Smooth muscle cell of the brain vasculature (primary cell): Measurements from ENCODE around the gene TPO.
"Not testable (repeated sequence)": the region's sequence is repeated elsewhere in the genome, so short reads cannot be mapped to it uniquely, and the experiment has no call there.

Source experiments
- DNase-seq: peaks from one replicate; pipeline ENCODE4 v3.0.0-alpha.2; 2012; ENCODE audit warnings: low read depth, low spot score

Gene TPO

DNA sequence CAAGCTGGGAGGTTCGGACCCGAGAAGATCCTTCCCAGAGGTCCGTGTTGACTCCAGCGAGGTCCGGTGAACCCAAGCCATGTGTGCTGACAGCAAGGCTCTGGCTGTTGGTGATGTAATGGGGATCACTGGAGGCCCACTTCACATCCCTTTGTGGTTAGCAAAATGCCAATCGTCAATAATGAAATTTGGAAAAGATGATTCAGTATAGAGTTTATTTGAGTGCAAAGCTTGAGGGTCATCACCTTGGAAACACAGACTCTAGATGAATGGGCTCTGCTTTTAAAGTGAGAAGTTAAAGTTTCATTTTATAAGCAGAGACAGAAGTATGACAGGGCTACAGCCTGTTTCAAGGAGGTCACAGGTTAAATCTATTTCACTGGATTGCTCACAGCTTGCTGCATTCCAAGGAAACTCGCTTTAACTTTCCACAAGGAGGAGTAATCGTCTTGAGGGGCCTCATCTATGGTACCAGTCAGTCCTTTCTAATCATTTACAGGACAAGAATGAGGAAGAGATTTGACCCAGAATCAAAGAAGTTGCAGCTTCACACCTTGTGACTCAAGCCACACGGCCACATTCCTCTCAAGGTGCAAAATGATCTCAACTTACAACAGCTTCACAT is 140.5 kb downstream of the TPO start:
- DNase-seq, result peak; percentile 56

DNA sequence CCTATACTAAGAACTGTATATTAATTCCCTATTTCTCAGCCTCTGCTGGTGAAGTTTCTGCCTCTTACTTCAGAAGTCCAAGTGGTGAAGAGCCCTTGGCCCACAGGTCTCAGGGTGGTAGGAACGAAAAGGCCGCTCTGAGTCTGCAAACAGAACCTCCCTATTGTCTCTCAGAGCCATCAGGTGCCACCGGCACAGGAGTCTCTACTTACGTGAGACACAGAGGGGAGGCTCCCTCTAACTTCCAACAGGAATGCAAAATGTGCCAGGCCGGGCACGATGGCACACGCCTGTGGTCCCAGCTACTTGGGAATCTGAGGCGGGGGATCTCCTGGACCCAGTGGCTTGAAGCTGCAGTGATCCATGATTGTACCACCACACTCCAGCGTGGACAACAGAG is 143.0 kb downstream of the TPO start:
- no peak for DNase-seq

DNA sequence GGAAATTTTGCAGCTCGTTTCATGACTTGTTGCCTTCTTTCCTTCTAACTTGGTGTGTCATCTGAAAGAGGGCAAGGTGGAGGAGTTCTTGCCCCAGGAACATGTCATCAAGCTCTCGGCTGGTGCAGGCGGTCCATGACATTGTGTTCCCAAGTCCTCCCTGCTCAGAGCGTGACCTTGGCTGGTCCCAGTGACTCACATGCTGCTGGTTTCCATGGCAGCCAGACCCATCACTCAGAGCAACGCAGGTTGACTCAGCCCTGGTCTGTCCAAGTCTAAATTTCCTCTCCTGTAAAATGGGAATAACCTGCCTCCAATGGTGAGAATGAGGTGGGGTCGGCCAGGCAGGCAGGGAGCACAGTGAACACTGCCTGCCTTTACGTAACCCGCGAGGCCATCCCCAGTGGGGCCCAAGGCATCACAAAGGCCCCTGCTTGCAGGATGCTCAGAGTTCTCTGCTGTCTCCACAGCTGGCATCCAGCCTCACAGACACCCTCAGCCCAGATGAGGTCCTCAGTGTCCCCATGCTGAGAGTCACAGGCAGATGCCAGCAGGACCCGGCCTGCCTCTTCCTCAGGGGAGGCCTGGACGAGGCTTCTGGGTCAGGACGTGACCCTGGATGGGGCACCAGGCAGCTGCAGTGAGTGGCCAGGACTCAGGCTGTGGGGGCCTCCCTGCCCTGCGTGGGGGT is 143.7 kb downstream of the TPO start:
- no peak for DNase-seq

DNA sequence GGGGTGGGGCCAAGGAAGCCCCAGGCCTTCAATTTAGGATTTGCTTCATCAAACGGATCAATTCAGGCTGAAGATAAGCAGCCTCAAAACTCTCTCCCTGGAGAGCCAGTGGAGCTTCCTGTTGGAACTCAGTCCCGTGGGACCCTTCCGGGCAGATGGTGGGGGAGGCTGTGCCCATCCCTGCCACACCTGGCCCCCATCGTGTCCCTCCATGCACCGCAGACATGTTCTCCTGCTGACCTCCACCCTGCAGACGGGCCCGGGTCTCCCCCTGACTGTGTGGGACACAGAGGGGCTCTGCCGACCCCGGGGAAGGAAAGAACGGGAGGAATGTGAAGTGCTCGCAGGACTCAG is 144.2 kb downstream of the TPO start:
- DNase-seq, result no peak

DNA sequence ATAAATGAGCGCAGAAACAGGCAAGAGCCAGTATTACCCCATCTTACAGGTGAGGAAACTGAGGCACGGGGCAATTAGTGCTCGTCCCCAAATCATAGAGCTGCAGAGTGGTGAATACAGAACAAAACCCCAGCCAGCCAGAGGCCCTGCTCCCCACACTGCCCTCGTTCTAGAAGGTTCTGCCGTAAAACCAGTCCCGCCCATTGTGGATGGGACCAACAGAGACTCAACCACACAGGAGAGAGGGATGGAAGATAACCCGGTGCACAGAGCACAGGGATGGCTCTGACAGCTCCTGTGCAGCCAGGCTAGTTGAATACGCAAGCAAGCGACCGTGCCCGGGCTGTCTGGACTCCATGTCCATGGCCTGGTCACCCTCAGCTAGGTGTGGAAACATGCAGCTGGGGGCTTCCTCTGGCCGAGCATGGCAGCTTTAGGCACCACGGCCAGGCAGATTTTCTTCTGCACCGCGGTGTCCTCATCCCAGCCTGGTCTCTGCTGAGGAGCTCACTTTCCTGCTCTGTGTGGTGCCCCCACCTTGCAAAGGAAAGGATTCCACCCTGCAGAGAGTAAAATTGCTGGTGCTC is 146.4 kb downstream of the TPO start:
- no peak for DNase-seq

DNA sequence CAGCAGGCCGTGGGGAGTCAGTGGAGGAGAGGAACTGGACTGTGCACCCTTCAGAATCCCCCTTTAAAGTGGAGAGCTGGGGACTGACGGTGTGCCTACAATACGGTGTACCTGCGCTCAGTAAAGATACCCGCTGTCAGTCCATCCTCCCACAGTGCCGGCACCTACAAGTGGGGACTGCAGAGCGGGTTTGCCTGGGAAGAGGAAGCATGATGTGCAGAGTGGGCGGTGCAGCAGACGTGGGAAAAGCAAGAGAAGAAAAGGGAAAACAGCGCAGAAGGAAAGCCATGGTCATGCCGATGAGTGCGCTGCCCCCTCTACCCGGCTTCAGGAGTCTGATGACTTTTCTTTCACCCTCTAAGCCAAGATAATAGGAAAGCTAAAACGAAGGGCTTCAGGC is 148.0 kb downstream of the TPO start:
- no peak for DNase-seq

DNA sequence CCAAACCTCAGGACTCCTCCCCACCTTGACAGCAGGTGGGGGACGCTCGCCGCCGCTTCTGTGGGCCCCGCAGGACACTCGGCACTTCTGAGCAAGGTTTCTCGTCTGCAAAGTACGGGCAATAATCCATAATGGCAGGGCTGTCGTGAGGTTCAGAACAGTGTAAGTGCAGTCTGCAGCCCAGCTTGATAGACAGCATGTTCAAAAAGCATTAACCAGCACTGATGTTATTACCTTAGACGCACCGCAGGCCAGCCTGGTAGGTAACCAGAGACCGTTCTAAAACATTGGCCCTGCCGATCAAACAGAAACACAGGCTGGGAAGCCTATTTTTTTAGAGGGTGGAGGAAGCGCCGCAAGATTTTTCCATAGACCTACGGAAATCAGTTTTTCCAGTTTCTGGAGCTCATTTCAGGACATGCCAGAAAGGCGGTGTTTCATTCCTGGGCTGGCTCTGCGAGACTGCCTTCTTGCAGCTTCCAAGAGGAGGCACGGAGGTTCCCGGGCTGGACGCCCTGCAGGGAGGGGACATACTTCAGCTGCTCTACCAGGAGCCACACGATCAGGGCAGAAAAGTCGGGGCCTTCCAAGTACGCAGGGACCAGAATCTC is 148.7 kb downstream of the TPO start:
- DNase-seq, result no peak

DNA sequence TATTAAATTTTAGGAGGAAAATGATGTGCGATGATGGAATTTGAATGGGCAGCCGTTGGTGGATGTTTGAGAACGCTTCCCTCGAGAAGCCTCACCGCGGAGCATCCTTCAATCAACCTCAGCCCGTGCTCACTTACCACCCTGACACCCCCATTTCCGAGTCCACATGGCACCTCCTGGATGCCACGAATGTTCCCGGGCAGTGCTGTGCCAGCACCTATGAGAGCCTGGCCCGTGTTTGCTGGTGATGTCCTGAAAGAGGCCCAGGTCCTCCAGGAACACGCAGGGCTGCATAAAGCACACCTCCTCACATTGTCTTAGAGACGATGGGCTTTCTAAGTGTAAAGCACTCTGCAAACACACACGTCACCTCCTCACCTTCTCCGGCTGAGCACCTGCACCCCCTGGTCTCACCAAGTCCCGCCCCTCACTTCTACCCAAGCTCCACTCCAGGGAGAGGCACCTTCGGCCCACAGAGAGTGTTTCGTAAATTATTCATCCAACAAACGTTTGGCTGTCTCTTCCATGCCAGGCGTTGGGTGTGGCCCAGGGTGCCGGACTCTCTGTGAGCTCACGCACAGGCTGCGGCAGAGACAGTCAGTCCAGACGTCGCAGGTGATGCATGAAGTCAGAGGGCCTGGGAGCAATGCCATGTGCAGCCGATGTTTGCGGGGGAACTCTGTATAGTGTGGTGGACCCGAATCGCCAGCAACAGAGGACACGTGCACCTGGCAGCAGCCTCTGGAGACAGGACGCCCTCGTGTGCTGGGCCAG is 150.0 kb downstream of the TPO start:
- no peak for DNase-seq

DNA sequence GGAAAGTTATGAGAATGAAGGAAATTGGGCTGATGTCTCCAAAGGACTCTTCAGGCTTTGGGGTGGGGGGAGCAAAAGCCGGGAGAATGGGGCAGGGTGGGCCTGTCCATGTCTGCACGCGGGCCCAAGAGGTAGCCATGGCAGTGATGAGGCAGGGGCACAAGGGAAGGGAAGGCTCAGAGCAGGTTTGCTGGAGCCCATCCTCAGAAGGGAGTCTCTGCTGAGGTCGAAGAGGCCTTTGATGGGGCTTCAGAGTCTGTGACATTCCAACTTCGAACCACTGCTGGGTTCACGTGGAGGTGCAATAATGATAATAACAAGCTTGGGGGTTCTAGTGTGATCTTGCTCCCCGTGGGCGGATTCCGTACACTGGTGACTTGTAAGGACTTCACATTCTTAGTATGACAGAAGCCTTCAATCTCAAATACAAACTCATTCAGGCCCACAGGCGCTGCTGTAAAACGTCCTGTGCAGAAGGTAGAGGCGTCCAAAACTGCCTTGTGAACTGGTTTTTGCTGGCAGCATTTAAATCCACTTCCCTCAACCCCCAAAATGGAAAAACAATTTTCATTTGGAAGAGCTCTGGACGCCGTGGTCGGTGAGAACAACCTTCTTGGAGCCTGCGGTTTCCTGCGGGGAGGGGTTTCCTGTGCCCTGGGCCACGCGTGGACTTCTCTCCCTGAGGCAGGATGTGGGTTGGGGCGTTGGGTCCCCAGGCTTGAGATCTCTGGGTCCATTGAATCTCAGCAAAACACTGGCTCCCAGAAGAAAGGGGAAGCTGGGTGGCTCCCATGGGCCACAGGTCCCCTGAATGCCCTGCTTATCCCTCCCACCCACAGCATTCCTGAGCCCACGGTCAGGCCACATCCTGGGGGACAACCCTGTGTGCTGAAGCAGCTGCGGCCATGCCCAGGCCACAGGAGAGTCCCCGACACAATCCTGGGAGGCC is 151.0 kb downstream of the TPO start:
- DNase-seq, result no peak

DNA sequence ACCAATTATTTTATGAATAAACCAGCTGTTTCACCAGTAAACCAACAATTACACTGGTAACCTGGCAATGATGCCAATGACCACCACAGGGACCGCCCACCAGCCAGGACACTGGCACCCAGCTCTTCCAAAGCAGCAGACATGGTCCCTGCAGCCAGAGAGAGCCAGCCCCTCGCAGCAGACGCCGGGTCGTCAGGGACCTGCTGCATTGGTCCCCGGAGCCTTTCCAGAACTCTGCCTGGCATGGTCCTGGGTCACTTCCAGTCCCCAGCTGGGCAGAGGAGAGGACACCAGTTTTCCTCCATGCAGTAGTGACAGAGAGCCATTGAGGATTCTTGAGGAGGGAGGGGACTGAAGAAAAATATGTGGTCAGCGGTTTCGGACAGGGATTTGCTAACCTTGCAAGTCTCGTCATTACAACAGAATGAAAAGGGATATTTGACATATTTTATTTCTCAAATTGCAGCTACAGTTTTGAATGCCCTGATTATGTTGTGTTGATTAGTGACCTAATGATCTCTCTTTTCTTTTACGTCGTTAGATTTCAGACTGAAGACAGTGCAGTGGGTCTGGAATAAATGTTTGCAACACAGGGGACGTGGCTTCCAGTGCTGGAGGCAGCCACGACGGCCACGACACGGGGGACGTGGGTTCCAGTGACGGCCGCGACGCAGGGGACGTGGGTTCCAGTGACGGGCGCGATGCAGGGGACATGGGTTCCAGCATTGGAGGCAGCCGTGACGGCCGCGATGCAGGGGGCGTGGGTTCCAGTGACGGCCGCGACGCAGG is 154.5 kb downstream of the TPO start:
- DNase-seq, result no peak

DNA sequence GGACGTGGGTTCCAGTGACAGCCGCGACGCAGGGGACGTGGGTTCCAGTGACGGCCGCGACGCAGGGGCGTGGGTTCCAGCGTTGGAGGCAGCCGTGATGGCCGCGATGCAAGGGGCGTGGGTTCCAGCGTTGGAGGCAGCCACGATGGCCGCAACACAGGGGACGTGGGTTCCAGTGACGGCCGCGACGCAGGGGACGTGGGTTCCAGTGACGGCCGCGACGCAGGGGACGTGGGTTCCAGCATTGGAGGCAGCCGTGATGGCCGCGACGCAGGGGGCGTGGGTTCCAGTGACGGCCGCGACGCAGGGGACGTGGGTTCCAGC is 155.0 kb downstream of the TPO start:
- not testable (repeated sequence) for DNase-seq

DNA sequence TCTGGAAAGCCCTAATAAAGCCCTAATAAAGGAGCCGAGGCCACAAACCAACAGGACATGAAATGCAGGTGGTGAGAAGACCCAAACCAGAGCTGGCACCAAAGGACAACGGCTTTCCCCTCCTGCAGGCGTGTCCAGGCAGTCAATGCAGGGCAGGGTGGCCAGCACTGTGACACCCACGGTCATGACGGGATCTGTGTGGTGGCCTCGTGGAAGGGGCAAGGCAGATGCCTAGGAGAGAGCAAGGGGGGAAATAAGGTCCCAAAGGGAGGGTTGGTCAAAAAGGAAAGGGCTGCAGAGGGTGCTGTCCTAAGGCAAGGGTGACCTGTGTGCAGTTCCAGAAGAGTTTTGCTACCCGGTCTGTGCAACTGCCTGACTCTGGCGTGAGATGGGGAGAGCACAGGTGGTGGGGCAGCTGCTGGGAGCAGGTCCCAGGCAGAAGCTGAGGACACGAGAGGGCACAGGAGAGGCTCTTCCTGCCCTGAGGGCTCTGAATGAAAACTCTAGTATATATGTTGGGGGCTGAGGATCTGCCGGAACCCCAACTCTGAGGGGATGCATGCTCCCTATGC is 156.7 kb downstream of the TPO start:
- DNase-seq, result no peak

DNA sequence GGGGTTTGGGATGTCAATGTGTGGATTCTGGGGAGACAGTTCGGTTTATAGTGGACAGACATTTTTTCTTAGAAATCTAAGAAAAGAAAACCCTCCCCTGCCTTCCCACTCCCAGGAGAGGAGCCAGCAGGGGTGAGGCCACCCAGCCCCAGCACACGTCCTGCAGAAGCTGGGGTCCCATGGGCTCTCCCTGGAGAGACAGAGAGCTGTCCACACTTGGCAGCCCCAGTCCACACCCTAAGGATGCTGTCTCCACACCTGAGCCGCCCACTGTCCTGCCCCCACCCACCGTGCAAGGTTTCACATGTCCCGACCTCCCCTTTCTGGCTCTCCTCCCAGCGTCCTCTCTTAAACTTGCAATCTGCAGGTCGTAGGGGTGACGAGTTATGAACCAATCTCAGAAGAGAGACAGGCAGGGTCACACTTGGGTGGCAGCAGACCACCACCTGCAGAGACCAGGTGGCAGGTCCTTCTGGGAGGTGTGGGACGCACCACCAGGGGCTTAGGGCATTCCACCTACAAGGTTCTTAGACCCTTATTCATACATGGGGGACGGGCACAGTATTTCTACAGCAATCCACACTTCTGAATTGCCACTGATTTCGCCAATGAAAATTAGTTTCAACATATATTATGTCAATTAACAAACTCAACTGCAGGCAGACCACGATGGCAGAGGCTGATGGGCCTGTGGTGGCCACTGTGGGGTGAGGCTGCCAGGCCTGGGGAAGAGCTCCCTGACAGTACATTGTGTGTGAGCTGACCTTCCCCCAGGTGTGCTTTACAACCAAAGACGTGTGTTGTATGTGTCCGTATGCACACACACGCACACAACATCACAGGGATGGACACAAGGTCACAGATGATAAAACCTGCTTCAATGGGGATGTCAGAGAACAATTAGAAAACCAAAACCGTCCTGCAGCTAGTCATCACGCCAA is 158.5 kb downstream of the TPO start:
- DNase-seq, result no peak

DNA sequence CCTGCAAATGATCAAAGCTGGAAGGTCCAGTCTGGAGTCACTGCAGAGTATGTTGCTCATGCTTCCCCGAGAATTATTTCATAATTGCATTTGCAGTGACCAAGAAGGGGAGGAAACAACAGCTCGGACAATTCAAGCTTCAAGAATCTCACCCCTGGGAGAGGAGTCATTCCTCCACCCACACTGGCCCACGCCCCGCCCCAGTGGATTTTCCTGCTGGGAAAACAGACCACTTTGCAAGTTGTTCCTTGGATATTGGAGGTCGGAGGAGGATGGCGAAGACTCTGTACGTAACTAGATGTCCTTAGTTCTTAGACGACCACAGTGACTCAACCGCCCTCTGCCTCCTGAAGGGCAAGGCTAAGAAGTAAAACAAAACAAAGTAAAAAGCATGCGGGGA is 159.4 kb downstream of the TPO start:
- no peak for DNase-seq

DNA sequence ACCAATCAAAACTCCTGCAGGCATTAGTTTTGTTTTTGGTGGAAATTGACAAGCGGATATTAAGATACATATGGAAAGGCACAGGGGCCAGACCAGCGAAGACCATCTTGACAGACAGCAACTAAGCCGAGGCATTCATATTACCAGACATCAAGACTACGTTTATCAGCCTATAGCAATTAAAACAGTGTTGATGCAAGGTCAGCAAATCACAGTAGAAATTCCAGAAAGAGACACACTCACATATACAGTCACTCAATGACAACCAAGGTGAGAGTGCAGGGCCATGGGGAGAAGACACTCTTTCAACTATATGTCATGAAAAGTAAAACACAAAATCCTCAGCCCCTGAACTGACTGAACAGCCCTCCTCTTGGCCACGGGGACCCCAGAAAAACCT is 164.6 kb downstream of the TPO start:
- no peak for DNase-seq

DNA sequence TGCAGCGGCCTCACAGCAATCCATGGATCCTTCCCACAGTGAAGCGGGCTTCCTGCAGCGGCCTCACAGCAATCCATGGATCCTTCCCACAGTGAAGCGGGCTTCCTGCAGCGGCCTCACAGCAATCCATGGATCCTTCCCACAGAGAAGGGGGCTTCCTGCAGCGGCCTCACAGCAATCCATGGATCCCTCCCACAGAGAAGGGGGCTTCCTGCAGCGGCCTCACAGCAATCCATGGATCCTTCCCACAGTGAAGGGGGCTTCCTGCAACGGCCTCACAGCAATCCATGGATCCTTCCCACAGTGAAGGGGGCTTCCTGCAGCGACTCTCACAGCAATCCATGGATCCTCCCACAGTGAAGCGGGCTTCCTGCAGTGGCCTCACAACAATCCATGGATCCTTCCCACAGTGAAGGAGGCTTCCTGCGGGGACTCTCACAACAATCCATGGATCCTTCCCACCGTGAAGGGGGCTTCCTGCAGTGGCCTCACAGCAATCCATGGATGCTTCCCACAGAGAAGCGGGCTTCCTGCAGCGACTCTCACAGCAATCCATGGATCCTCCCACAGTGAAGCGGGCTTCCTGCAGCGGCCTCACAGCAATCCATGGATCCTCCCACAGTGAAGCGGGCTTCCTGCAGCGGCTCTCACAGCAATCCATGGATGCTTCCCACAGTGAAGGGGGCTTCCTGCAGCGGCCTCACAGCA is 168.1 kb downstream of the TPO start:
- not testable (repeated sequence) for DNase-seq

DNA sequence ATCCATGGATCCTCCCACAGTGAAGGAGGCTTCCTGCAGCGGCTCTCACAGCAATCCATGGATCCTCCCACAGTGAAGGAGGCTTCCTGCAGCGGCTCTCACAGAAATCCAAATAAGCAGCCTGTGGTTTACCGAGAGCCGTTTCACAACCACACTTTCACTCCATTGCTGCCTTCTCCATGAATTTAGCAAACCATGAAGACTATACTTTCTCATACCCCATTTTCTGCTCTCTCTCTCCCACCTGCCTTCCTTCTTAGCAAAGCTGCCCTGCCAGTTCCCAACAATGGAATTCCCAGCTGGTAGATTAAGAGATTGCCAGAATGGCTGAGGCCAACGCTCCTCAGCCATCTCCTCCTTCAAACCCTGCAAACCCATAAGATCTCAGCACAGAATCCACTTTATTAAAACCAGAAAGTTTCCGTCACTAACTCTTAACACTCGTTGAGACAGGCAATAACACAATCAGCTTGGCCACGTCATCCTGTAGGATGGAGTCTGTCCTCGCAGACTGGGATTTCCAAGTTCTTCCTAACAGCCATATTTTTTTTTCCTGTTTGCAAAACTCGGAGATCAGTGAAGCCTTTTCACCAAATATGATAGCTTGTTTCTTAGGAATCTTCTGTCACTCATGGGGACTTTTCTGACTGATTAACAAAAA is 168.8 kb downstream of the TPO start:
- DNase-seq, result no peak

DNA sequence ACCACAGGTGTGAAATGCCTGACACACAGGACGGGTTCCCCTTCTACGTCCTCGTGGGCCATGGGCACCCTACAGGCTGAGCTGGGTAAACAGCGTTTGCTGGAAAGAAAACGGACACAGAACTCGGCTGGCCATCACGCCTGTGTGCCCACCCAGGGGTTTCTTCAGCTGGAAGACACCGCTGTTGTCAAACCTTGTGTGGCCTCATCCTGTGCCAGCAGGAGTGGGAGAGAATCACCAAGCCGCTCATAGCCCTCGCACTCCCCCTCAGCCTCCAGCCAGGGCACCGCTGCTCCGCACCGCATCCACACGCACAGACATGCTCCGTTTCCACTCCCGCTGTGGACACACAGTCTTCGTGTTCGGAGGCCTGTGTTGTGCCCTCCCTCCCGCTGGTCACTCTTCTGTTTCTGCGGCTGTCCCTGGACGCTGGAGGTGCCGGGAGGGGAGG is 169.7 kb downstream of the TPO start:
- no peak for DNase-seq
